ENCODE data around the gene PLTP. TPM values are rescaled to one million over a fixed set of nuclear protein-coding genes. Genes with fewer than 3 reads are reported as not detected.

PLTP gene
- total RNA-seq, 1 donor from 2014 or later = 2.4 TPM

DNA sequence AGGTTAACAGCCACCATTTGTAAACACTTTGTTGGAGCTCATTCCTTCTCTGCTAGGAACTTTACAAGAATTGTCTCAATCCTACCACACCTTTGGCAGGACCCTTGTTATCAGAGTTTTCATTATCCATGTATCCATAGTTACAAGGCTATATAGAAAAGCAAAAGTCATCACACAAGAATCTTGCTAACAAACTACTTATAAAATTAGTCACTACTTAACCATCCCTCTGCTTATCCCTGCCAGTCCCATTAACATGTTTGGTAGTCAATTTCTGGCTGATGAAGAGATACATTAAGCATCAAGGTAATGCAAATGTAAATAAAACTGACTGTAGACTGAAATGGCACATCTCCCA is 44.2 kb downstream of the PLTP start:
- DNase-seq = no peak

- DNase-seq = no peak
These were observed 44.7 kb downstream of the PLTP start for GRCh38 chr20:45867136-45867818.

DNA sequence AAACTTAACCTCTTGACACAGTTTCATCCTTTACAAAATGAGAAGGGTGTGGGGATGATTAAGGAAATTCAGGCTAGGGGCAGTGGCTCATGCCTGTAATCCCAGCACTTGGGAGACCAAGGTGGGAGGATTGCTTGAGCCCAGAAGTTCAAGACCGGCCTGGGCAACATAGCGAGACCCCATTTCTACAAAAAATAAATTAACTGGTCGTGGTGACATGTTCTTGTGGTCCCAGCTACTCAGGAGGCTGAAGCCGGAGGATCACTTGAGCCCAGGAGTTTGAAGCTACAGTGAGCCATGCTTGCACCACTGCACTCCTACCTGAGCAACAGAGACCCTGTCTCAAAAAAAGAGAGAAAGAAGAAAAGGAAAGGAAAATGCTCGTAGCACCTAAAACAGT is 45.5 kb downstream of the PLTP start:
- DNase-seq = no peak

DNA sequence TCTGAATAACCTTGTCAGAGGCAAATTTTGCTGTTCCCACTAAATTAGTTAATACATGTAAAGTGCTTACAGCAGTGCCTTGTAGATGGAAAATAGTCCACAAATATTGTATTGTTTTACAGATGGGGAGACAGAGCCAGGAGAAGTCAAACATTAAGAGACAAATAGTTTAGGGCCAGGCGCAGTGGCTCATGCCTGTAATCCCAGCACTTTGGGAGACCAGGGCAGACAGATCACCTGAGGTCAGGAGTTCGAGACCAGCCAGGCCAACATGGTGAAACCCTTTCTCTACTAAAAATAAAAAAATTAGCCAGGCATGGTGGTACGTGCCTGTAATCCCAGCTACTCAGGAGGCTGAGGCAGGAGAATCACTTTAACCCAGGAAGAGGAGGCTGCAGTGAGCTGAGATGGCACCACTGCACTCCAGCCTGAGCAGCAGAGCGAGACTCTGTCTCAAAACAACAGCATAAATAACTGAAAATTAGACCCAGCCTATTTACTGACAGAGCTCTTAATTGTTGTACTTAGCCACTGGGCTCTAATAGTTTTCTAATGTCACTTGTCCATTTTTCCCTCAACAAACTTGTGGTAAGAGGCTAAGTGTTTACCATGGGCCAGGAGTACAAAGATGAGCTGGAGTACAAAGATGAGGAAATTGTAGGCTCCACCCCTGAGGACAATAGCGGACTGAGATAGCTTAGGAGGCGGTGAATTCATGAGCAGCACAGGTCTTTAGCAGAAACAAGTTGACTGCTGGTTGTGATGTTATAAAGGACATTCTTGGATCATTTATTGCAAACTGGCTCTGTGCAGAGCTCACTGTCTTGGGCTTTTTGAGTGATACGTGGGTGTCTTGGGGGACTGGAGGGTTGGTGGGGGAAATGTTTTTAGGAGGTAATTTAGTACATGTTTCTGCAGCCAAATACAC is 48.1 kb downstream of the PLTP start:
- no peak for DNase-seq

GRCh38 chr20:45861221-45862075 is 50.5 kb downstream of the PLTP start:
- DNase-seq = peak; percentile 69

GRCh38 chr20:45860560-45861220 is 51.3 kb downstream of the PLTP start:
- no peak for DNase-seq

DNA sequence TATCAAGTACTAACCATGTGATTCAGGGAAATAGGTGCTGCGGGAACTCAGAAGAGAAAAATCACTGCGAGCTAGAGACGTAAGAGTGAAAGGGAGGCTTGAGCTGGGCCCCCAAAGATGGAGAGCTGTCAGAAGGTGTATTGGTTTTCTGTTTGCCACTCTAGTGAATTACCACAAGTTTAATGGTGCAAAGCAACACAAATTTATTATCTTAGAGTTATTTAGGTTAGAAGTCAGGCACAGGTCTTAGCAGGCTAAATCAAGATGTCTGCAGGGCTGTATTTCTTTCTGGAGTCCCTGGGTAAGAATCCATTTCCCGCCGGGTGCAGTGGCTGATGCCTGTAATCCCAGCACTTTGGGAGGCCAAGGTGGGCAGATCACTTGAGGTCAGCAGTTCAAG is 52.0 kb downstream of the PLTP start:
- no peak for DNase-seq

GRCh38 chr20:45857882-45858216 is 54.1 kb downstream of the PLTP start:
- no peak for DNase-seq

DNA sequence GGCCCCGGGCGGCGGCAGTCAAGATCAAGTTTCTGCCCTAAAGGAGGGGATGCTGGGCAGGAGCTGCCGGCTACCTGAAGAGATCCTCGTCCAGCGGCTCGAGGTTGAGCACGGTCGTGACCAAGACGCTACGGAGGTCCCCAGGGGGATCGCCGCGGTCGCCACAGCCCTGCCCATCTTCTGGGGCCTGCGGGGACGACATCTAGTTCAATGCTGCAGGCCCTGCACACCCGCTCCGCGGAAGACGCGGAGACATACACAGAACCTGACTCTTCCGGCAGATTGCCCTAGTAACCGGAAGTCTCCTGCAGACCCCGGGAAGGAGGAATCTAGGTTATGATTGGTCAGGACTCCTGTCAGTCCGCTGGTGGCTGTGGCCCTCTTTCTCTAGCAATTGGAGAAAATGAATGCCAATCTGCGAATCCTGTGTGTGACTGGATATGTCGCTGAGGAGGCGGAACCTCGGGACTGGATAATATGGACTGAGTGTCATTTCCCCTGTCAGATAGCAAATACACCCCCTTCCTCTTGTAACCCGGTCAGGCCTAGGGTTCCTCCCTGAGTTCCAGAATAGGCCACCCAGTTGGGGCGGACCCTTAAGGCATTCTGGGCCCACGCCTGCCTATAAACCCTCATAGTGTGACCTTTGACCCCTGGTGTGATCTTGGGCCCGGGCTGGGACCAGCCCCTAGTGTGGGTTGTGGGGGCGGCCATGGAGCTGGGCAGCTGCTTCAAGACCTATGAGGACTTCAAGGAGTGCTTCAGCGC is 54.7 kb downstream of the PLTP start, which contains the start of the genes ACOT8 and ZSWIM3:
Gene ACOT8, minus strand, starts transcription at position 279 of the 768 bp plus-strand sequence. Its CDS starts 77 bp downstream, at position 202.
Gene ZSWIM3, plus strand, starts transcription at position 501 of the 768 bp plus-strand sequence. Its CDS starts 212 bp downstream, at position 713.
- DNase-seq = peak; percentile 100

GRCh38 chr20:45853484-45853883 is 58.5 kb downstream of the PLTP start:
- no peak for DNase-seq

DNA sequence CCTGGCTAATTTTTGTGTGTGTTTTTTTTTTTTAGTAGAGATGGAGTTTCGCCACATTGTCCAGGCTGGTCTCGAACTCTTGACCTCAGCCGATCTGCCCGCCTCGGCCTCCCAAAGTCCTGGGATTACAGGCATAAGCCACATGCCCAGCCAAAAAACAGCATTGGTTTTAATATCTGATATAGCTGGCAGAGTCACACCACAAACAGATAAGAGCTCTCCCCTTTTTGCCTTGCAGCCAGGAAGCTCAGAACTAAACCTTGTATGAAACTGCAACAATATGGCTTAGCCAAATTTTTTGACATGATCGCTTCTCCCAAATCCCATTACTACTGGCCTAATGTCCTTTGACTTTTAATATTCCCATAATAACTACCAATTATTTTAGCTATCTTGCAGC is 59.6 kb downstream of the PLTP start:
- no peak for DNase-seq

DNA sequence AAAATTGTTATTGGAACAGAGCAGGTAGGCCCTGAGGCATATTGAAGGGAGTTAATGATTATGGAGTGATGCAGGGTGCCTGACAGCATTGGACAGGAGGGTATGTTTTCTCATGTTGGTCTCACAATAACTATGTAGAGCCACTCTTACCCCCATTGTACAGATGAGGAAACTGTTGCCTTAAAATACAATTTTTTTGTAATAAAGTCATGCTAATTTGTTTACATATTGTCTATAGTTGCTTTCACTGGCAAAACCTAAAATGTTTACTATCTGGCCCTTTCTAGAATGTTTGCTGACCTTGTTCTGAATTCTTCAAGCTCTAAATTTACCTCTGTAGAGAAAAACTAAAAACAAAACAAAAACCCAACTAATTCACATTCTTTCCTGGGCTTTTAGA is 60.5 kb downstream of the PLTP start:
- DNase-seq = no peak

- DNase-seq = no peak
These were observed 61.0 kb downstream of the PLTP start for GRCh38 chr20:45850926-45851325.

- no peak for DNase-seq
These were observed 61.7 kb downstream of the PLTP start for GRCh38 chr20:45850238-45850637.

- no peak for DNase-seq
These were observed 62.9 kb downstream of the PLTP start for GRCh38 chr20:45848969-45849582.

Other genes starting within 250 kb of the PLTP start
- not detected in 2 replicates for gene WFDC11, start 241.9 kb downstream of the PLTP start, total RNA-seq
- gene WFDC13, start 210.1 kb downstream of the PLTP start, total RNA-seq = not detected in 2 replicates
- not detected in 2 replicates for gene WFDC10B, start 207.1 kb downstream of the PLTP start, total RNA-seq
- gene SPINT4, start 189.8 kb downstream of the PLTP start, total RNA-seq = not detected in 2 replicates
- not detected in 2 replicates for gene WFDC3, start 120.3 kb downstream of the PLTP start, total RNA-seq
- gene DNTTIP1, start 120.2 kb downstream of the PLTP start, total RNA-seq = 9.2 and 13.8 TPM in 2 replicates
- gene UBE2C, start 99.5 kb downstream of the PLTP start, total RNA-seq = 9.9 and 30.2 TPM in 2 replicates
- not detected in 2 replicates for gene TNNC2, start 84.8 kb downstream of the PLTP start, total RNA-seq
- gene SNX21, start 78.4 kb downstream of the PLTP start, total RNA-seq = 22.6 and 35.7 TPM in 2 replicates
- gene ACOT8, start 54.8 kb downstream of the PLTP start, total RNA-seq = 28.7 and 42.5 TPM in 2 replicates
- gene ZSWIM3, start 54.5 kb downstream of the PLTP start, total RNA-seq = 8.7 and 11.9 TPM in 2 replicates
- gene ZSWIM1, start 30.9 kb downstream of the PLTP start, total RNA-seq = 4.1 and 5.4 TPM in 2 replicates
- gene SPATA25, start 24.5 kb downstream of the PLTP start, total RNA-seq = 1.0 and 1.2 TPM in 2 replicates
- gene NEURL2, start 20.9 kb downstream of the PLTP start, total RNA-seq = 3.2 and 4.4 TPM in 2 replicates
- gene CTSA, start 20.8 kb downstream of the PLTP start, total RNA-seq = 47.8 and 48.1 TPM in 2 replicates
- gene PCIF1, start 22.5 kb upstream of the PLTP start, total RNA-seq = 13.3 and 16.2 TPM in 2 replicates
- gene ZNF335, start 60.0 kb upstream of the PLTP start, total RNA-seq = 14.8 and 17.4 TPM in 2 replicates
- not detected in 2 replicates for gene MMP9, start 96.8 kb upstream of the PLTP start, total RNA-seq
- gene SLC12A5, start 117.1 kb upstream of the PLTP start, total RNA-seq = 0.17 and 0.47 TPM in 2 replicates
- 16.7 and 18.6 TPM in 2 replicates for gene NCOA5, start 177.8 kb upstream of the PLTP start, total RNA-seq
- 19.4 and 21.3 TPM in 2 replicates for gene CD40, start 206.2 kb upstream of the PLTP start, total RNA-seq